ENCODE results near the gene GCK.
"Not testable (repeated sequence)": the region's sequence is repeated elsewhere in the genome, so short reads cannot be mapped to it uniquely, and the experiment has no call there.

The GCK gene

GRCh38 chr7:44141221-44141850 lies 47.9 kb downstream of the GCK start, which contains the start of gene MYL7:
Gene MYL7 (minus strand): TSS chr7:44141332. CDS start chr7:44141305, 27 bp downstream.
- no peak for DNase-seq (ENCODE audit: low read depth)

GRCh38 chr7:44140341-44140740 lies 48.9 kb downstream of the GCK start:
- no peak for DNase-seq (ENCODE audit: low read depth)

- DNase-seq (ENCODE audit: low read depth), result no peak
Observed at GRCh38 chr7:44139311-44140010, 49.8 kb downstream of the GCK start.

DNA sequence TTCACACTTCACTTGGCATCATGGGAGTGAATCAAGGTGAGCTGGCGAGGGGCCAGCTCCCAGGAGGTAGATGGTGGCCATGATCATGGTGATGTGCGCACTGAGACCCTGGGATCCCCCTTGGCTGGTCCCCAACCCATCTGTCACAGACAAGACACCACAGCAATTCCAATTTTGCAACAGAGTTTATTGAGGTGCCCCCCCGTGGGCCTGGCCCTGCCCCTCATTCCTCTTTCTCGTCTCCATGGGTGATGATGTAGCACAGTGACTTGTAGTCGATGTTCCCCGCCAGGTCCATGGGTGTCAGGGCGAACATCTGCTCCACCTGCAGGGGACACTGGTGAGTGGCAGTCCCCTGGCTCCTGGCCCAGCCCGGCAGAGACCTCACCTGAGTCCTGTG lies 50.5 kb downstream of the GCK start:
- DNase-seq (ENCODE audit: low read depth), result no peak

- DNase-seq (ENCODE audit: low read depth), result no peak
Observed at GRCh38 chr7:44136731-44137130, 52.5 kb downstream of the GCK start.

DNA sequence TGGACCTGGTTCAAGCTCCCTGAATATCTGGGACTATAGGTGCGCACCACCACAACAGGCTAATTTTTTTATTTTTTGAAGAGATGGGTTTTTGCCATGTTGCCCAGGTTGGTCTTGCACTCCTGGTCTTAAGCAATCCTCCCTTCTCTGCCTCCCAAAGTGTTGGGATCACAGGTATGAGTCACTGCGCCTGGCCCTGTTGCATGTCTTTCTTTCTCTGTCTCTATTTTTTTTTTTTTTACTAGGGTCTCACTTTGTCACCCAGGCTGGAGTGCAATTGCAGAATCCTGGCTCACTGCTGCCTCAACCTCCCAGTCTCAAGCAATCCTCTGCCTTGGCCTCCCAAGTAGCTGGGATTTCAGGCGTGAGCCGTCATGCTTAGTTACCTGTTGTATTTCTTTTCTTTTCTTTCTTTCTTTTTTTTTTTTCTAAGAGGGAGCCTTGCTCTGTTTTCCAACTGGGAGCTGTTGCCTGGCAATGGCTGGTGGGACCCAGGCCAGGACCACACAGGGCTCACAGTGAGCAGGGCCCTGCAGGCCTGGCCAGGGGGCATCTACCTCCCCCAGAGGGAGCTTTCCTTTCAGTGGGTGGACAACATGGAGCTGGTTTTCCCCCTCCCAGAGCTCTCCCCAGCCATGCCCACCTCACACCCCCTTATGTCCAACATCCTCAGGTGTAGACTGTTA lies 54.2 kb downstream of the GCK start:
- DNase-seq (ENCODE audit: low read depth), result no peak

- DNase-seq (ENCODE audit: low read depth), result no peak
Observed at GRCh38 chr7:44133295-44133694, 55.9 kb downstream of the GCK start.

GRCh38 chr7:44132039-44132438 lies 57.2 kb downstream of the GCK start:
- no peak for DNase-seq (ENCODE audit: low read depth)

GRCh38 chr7:44131173-44132029 lies 57.8 kb downstream of the GCK start:
- DNase-seq (ENCODE audit: low read depth), result no peak

- DNase-seq (ENCODE audit: low read depth), result no peak
Observed at GRCh38 chr7:44128721-44129582, 60.3 kb downstream of the GCK start.

GRCh38 chr7:44127161-44127560 lies 62.1 kb downstream of the GCK start:
- DNase-seq (ENCODE audit: low read depth), result no peak

DNA sequence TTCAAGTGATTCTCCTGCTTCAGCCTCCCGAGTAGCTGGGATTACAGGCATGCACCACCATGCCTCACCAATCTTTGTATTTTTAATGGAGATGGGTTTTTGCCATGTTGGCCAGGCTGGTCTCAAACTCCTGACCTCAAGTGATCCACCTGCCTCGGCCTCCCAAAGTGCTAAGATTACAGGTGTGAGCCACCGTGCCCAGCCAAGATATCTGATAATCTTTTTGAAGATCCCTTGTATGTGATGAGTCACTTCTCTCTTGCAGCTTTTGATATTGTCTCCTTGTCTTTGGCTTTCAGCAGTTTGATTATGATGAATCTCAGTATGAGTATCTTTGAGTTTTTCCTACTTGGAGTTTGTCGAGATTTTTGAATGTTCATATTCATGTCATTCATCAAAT lies 62.7 kb downstream of the GCK start:
- not testable (repeated sequence) for DNase-seq (ENCODE audit: low read depth)

DNA sequence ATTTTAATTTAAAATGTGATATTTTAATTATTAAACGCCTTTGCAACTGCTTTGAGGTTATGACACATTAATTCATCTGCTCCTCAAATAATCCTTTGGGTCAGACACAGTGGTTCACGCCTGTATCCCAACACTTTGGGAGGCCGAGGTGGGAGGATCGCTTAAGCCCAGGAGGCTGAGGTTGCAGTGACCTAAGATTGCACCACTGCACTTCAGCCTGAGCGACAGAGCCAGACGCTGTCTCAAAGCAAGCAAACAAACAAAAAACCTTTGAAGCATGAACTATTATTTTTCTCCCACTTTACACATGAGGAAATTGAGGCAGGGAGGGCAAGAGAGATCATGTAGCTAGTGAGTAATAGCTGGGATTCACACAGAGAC lies 64.4 kb downstream of the GCK start:
- DNase-seq (ENCODE audit: low read depth), result no peak

DNA sequence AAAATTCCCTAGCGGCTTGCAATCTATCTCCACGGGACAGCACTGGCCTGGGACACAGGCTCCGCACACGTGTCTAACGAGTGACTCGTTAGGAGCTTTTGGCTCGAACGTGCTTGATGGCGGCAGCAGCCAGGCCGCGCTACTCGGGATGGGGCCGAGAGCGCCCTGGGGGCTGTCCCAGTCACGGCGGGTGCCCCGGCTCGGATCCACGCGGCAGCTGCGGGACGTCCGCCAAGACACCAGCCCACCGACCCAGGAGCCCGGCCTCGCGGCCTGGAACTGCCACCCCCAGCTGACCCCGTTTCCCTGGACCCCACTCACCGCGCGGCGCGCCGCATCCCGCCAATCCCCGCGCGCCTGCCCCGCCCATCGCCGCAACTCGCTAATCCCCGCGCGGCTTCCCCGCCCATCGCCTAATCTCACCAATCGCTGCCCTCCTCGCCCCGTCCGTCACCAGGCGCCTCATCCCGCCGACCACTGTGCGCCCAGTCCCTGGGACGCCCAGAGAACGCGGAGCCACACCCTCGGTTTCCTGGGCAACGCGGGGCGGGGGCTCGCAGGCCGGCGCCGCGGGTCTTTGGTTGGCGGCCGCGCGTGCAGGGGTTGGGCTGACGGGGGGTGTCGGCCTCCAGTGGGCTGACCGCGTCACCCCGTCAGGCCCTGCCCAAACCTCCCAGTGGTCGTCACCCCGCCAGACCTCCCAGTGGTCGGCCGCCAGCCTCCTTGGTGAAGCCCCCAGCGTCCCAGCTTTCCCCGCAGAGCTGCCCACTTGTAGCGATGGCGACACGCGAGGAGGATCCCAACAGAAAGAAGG lies 65.8 kb downstream of the GCK start, which contains the start of gene POLD2:
TSS of gene POLD2 (minus strand) at position 359 of the 814 bp plus-strand sequence. CDS start 1,495 bp downstream, outside the sequence.
- peak; percentile 91 for DNase-seq (ENCODE audit: low read depth)

- DNase-seq (ENCODE audit: low read depth), result no peak
Observed at GRCh38 chr7:44122529-44122928, 66.7 kb downstream of the GCK start.

- no peak for DNase-seq (ENCODE audit: low read depth)
Observed at GRCh38 chr7:44121761-44122420, 67.3 kb downstream of the GCK start.

GRCh38 chr7:44120395-44120794 lies 68.8 kb downstream of the GCK start:
- no peak for DNase-seq (ENCODE audit: low read depth)

DNA sequence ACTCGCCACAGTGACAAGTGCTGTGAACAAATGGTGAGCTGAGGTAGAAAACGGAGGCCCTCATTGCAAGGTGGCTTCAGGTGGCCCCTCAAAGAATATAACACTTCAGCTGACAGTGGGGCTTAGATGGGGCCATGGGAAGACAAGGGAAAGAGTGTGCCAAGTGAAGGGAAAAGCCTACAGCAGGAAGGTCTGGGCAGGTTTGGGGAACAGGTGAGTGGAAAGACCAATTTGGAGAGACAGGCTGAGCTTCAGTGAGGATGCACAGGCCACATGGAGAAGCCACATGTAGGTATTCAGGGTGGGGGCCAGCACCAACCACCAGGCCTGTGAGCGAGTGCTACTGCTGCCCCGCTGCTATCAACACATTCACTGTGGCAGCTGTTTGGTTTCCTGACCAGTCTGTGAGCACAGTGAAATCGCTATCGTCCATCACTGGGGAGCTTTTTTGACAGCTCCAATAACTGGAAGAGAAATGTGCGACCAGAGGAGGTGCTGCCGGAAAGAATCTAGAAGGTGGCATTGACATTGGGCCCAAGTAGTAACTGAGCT lies 69.3 kb downstream of the GCK start:
- DNase-seq (ENCODE audit: low read depth), result no peak

DNA sequence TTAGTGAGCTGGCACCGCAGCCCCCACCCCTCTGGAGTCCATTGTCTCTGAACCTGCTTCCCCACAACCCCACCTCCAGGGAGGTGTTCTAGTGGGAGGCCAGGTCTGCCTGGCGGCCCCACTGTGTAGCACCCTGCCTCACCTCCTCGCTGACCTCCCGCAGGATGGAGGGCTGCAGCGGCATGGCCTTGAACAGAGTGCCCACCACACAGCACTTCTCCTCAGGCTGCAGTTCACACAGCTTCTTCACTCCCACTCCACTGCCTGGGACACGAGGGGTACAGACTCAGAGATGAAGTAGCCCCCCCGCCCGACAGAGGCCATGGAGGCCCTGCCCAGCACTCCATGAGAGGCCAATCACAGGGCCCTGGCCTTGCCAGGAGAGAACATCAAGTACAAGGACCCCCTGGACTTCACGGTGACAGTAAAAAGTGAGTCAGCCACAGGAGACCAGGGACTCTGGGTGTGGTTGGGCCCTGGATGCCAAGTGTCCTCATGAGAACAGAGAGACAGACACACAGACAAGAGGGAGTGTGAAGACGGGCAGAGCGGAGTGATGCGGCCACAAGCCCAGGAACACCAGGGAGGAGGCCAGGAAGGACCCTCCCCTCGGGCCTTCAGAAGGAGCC lies 71.3 kb downstream of the GCK start:
- no peak for DNase-seq (ENCODE audit: low read depth)
